CD4-positive, alpha-beta T cell (primary cell): Measurements from ENCODE around the gene GRID1. TPM values are rescaled to one million over a fixed set of nuclear protein-coding genes. Genes with fewer than 3 reads are reported as not detected.

Source experiments
- ATAC-seq: fragments of 200-7000 bp; cut with Tn5 transposase; one replicate; pipeline ENCODE4 v1.10.0; 2022; ENCODE audit warnings: mild to moderate bottlenecking; ENCODE audit not compliant: poor library complexity
- CTCF ChIA-PET: fragments of 350-600 bp; sonication (Branson Sonifier 250); formaldehyde crosslinking; loops from one replicate; lab custom pipeline; 2021; ENCODE audit warnings: antibody characterized with exemption, inconsistent platforms; lab: Charles Lee
- POLR2A ChIA-PET: fragments of 350-600 bp; sonication (Branson Sonifier 250); formaldehyde crosslinking; loops from one replicate; lab custom pipeline; 2021; ENCODE audit warnings: antibody characterized with exemption, inconsistent platforms; lab: Charles Lee
- DNase-seq, 14 experiments: peaks; one replicate each; pipeline ENCODE4 v3.0.0-alpha.2; 2013 to 2020; ENCODE audit warnings: mixed read lengths in 2 of 14
- H3K27ac ChIP-seq, 2 donors: one replicate each; pipeline versions ENCODE4 v1.5.1 to v1.7.0; 2013; ENCODE audit warnings: low read length in 2 of 2, low read depth in 1 of 2, mild to moderate bottlenecking in 1 of 2
- H3K27me3 ChIP-seq, 2 experiments: 1 replicate in 1 of 2; 2 replicates in 1 of 2; pipeline versions ENCODE4 v1.6.1 to v1.7.0; 2013; ENCODE audit warnings: low read length in 2 of 2, control low read depth in 1 of 2, mild to moderate bottlenecking in 1 of 2, moderate library complexity in 1 of 2; ENCODE audit not compliant: insufficient read depth in 2 of 2, control insufficient read depth in 1 of 2
- H3K36me3 ChIP-seq: one replicate; pipeline ENCODE4 v1.6.1; 2013; ENCODE audit warnings: low read length, control low read depth; ENCODE audit not compliant: insufficient read depth
- H3K4me1 ChIP-seq: one replicate; pipeline ENCODE4 v1.6.1; 2013; ENCODE audit warnings: low read length, control low read depth; ENCODE audit not compliant: insufficient read depth
- H3K4me3 ChIP-seq: one replicate; pipeline ENCODE4 v1.5.1; 2013; ENCODE audit warnings: mild to moderate bottlenecking, low read length, moderate library complexity
- H3K9me3 ChIP-seq, 2 experiments: 1 replicate in 1 of 2; 2 replicates in 1 of 2; pipeline versions ENCODE4 v1.6.1 to v1.7.0; 2013; ENCODE audit warnings: low read length in 2 of 2, mild to moderate bottlenecking in 2 of 2, control low read depth in 1 of 2, moderate library complexity in 1 of 2; ENCODE audit not compliant: control insufficient read depth in 1 of 2, insufficient read depth in 1 of 2
- H3K27ac Mint-ChIP-seq: one replicate; pipeline ENCODE4 v1.8.0; 2020; ENCODE audit warnings: mixed read lengths
- H3K27me3 Mint-ChIP-seq: one replicate; pipeline ENCODE4 v1.8.0; 2021; ENCODE audit warnings: mixed read lengths
- H3K36me3 Mint-ChIP-seq: one replicate; pipeline ENCODE4 v1.8.0; 2021; ENCODE audit warnings: low read depth, mixed read lengths
- H3K4me1 Mint-ChIP-seq: one replicate; pipeline ENCODE4 v1.8.0; 2021; ENCODE audit warnings: low read depth, mixed read lengths
- H3K4me3 Mint-ChIP-seq: one replicate; pipeline ENCODE4 v1.8.0; 2020; ENCODE audit warnings: mild to moderate bottlenecking, mixed read lengths
- H3K9me3 Mint-ChIP-seq: one replicate; pipeline ENCODE4 v1.8.0; 2020; ENCODE audit warnings: mixed read lengths
- intact Hi-C, 2 experiments: fragments of 100-400 bp; cut with DNase I in 1 of 2; cut with micrococcal nuclease in 1 of 2; formaldehyde crosslinking; loops; one replicate each; pipeline versions ENCODE4 v1.15.1 to v1.9.0; 2023 to 2025; cut with DNase I, micrococcal nuclease
- total RNA-seq, 174 experiments: library from RNA in 2 of 174; stranded (reverse) in 2 of 174; gene quantifications; one replicate each; pipeline ENCODE4 v1.2.3 and lab custom pipeline; 2021 to 2026
- TF ChIP-seq, protein P1 (sequence below): fragments of 200-600 bp; IDR thresholded peaks from one replicate; pipeline ENCODE4 v1.8.0; 2022; ENCODE audit warnings: antibody characterized with exemption, mild to moderate bottlenecking

GRID1 gene
- total RNA-seq, 2 experiments from 2014 or later = not detected

DNA sequence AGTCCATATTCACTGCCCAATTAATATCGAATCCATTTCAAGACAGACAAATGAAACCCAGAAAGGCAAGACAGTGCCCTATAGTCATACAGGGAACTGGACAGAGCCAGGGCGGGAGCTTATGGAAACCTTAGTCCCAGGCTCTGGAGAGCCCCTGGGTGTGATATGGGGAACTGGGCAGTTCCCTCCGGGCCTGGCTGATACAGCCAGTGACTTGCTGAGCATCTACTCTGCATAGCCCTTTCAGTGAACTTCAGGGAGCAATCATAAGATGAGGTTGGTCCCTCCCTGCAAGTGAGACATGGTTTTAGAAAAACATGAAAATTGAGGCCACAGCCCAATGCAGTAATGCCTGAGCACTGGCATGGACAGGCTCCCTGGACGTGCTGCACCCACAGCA, 241.9 kb downstream of the GRID1 start:
- Mint-ChIP-seq H3K9me3 (no peaks in the 10 kb centered on the region), H3K4me3 (no peak overlapping the region), H3K36me3 (no peaks in the 10 kb centered on the region), H3K4me1 (no peaks in the 10 kb centered on the region), H3K27me3 (peaks cover 8% of the 10 kb centered on the region), H3K27ac (no peak overlapping the region)
- H3K4me3 ChIP-seq = no peak overlapping the region
- CTCF ChIA-PET = no interaction called here
- no peak for ATAC-seq
- intact Hi-C loops = no loop called here
- H3K27me3 ChIP-seq = peaks cover 0 to 7% of the 10 kb centered on the region in 2 experiments
- no peak overlapping the region for H3K27ac ChIP-seq
- no peak for DNase-seq
- H3K4me1 ChIP-seq = no peaks in the 10 kb centered on the region
- H3K36me3 ChIP-seq = no peaks in the 10 kb centered on the region
- H3K9me3 ChIP-seq = peaks cover 0 to under 1% of the 10 kb centered on the region in 2 experiments
- TF ChIP-seq, protein P1, sequence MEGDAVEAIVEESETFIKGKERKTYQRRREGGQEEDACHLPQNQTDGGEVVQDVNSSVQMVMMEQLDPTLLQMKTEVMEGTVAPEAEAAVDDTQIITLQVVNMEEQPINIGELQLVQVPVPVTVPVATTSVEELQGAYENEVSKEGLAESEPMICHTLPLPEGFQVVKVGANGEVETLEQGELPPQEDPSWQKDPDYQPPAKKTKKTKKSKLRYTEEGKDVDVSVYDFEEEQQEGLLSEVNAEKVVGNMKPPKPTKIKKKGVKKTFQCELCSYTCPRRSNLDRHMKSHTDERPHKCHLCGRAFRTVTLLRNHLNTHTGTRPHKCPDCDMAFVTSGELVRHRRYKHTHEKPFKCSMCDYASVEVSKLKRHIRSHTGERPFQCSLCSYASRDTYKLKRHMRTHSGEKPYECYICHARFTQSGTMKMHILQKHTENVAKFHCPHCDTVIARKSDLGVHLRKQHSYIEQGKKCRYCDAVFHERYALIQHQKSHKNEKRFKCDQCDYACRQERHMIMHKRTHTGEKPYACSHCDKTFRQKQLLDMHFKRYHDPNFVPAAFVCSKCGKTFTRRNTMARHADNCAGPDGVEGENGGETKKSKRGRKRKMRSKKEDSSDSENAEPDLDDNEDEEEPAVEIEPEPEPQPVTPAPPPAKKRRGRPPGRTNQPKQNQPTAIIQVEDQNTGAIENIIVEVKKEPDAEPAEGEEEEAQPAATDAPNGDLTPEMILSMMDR = no peak
- POLR2A ChIA-PET = no interaction called here

DNA sequence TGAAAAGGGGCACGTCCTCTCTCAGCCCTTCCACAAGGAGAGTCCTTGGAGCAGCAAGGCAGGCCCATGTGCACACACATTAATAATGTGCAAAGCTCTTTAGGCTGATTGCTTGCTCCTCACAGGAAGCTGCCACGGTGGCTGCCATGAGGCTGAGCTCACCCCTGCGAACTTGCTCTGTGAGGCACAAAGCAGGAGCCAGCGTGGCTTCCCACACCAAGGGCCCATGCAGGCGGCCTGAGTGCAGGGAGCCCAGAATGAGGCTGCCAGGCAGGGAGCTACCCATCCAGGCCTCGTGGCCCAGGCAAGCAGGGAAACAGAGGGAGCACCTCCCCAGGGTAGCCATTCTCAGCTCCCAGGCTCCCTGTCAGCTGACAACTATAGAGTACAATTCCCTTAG, 242.9 kb downstream of the GRID1 start:
- H3K36me3 ChIP-seq = no peaks in the 10 kb centered on the region
- no peak for DNase-seq
- no peak overlapping the region for H3K4me3 ChIP-seq
- H3K27ac Mint-ChIP-seq = no peak overlapping the region
- H3K9me3 Mint-ChIP-seq = no peaks in the 10 kb centered on the region
- H3K4me1 Mint-ChIP-seq = no peaks in the 10 kb centered on the region
- H3K4me3 Mint-ChIP-seq = no peak overlapping the region
- ChIA-PET POLR2A (no interaction called here), CTCF (no interaction called here)
- H3K27ac ChIP-seq = no peak overlapping the region
- no peak for ATAC-seq
- no peaks in the 10 kb centered on the region for H3K4me1 ChIP-seq
- no peaks in the 10 kb centered on the region for H3K9me3 ChIP-seq
- no peaks in the 10 kb centered on the region for H3K36me3 Mint-ChIP-seq
- intact Hi-C loops = no loop called here
- peaks cover 0 to 5% of the 10 kb centered on the region in 2 experiments for H3K27me3 ChIP-seq
- TF ChIP-seq, protein P1 = no peak
- peaks cover 8% of the 10 kb centered on the region for H3K27me3 Mint-ChIP-seq

DNA sequence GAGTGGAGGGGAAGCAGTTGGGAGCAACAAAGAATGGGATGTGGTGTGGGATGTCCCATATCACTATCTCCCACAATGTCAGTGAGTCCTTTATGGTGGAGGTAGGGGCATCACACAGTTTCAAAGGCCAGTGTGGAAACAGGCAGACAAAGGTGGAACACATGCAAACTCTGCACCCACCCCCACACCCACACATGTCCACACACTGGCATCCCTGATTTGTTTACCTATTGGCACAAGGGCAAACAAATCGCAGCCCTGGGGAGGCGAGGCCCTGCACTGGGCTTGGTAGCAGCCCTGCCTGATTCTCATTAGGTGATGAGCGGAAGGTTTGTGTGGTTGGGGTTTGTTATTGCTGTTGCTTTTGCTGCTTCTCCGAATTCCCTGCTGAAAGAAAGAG, 243.3 kb downstream of the GRID1 start:
- H3K4me3 Mint-ChIP-seq = no peak overlapping the region
- POLR2A ChIA-PET = no interaction called here
- ATAC-seq = no peak

More for the DNA sequence above, 243.3 kb downstream of the GRID1 start:
- peaks cover 0 to 4% of the 10 kb centered on the region in 2 experiments for H3K27me3 ChIP-seq
- TF ChIP-seq, protein P1 = no peak
- peaks cover 6% of the 10 kb centered on the region for H3K27me3 Mint-ChIP-seq
- DNase-seq = no peak
- H3K36me3 ChIP-seq = no peaks in the 10 kb centered on the region
- CTCF ChIA-PET = no interaction called here
- intact Hi-C loops = no loop called here
- no peaks in the 10 kb centered on the region for H3K9me3 Mint-ChIP-seq
- H3K4me1 ChIP-seq = no peaks in the 10 kb centered on the region
- H3K27ac ChIP-seq = no peak overlapping the region
- no peaks in the 10 kb centered on the region for H3K36me3 Mint-ChIP-seq
- no peak overlapping the region for H3K27ac Mint-ChIP-seq
- no peak overlapping the region for H3K4me3 ChIP-seq
- H3K4me1 Mint-ChIP-seq = no peaks in the 10 kb centered on the region
- H3K9me3 ChIP-seq = no peaks in the 10 kb centered on the region
